ENCODE measurements around the gene MBD3.
"Not testable (repeated sequence)": the region's sequence is repeated elsewhere in the genome, so short reads cannot be mapped to it uniquely, and the experiment has no call there.

Gene MBD3

DNA sequence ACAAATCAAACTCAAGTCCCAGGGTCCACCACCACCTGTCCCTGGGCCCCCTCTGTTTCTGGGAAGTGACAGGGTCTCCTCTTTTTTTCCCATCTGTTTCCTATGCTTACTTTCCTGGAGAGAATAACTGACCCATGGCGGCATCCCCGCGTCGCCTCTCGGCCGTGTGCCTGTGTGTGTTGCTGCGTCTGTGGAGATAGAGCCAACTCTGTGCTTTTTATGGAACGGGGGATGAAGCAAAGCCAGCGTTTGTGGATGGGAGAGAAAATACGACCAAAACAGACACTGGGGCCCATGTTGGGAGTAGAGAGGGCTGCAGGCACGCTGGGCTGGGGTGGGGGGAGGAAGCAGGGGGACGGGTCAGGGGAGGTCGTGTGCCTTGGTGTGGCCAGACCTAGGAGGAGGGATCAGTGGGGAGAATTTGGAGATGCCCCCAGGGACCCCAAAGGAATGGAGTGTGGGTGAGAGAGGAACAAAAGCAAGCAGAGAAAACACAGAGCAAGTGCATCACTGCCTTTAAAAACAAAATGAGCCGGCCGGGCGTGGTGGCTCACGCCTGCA lies 52.2 kb downstream of the MBD3 start:
- no peaks in the 10 kb centered on the region for H3K9me3 ChIP-seq (ENCODE audit: control insufficient read depth in 2 of 2, low read length in 2 of 2)
- no peak overlapping the region for H3K4me3 ChIP-seq (ENCODE audit: low read length in 2 of 2)
- no peak overlapping the region for H3K27ac ChIP-seq (ENCODE audit: low read depth in 2 of 2, low read length in 2 of 2)
- H3K36me3 ChIP-seq (ENCODE audit: control insufficient read depth in 2 of 2, insufficient read depth in 2 of 2, low read length in 2 of 2): no peaks in the 10 kb centered on the region
- no peaks in the 10 kb centered on the region for H3K4me1 ChIP-seq (ENCODE audit: control insufficient read depth in 2 of 2, insufficient read depth in 2 of 2, low read length in 2 of 2)
- H3K27me3 ChIP-seq (ENCODE audit: control insufficient read depth in 2 of 2, insufficient read depth in 2 of 2, low read length in 2 of 2): no peaks in the 10 kb centered on the region
- no peak overlapping the region for H3K9ac ChIP-seq (ENCODE audit: low read depth in 1 of 2, low read length in 2 of 2)

DNA sequence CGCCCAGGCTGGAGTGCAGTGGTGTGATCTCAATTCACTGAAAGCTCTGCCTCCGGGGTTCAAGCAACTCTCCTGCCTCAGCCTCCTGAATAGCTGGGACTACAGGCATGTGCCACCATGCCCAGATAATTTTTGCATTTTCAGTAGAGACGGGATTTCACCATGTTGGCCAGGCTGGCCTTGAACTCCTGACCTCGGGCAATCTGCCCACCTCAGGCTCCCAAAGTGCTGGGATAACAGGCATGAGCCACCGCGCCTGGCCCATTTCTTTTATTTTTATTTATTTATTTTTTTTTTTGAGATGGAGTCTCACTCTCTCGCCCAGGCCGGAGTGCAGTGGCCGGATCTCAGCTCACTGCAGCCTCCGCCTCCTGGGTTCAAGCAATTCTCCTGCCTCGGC lies 52.9 kb downstream of the MBD3 start:
- H3K9ac ChIP-seq (ENCODE audit: low read depth in 1 of 2, low read length in 2 of 2); H3K9me3 ChIP-seq (ENCODE audit: control insufficient read depth in 2 of 2, low read length in 2 of 2); H3K27ac ChIP-seq (ENCODE audit: low read depth in 2 of 2, low read length in 2 of 2); H3K4me3 ChIP-seq (ENCODE audit: low read length in 2 of 2); H3K27me3 ChIP-seq (ENCODE audit: control insufficient read depth in 2 of 2, insufficient read depth in 2 of 2, low read length in 2 of 2); H3K36me3 ChIP-seq (ENCODE audit: control insufficient read depth in 2 of 2, insufficient read depth in 2 of 2, low read length in 2 of 2); H3K4me1 ChIP-seq (ENCODE audit: control insufficient read depth in 2 of 2, insufficient read depth in 2 of 2, low read length in 2 of 2): not testable (repeated sequence)

GRCh38 chr19:1538978-1539377 lies 53.7 kb downstream of the MBD3 start:
- Histone ChIP-seq H3K9ac (ENCODE audit: low read depth in 1 of 2, low read length in 2 of 2) (no peak overlapping the region), H3K4me1 (ENCODE audit: control insufficient read depth in 2 of 2, insufficient read depth in 2 of 2, low read length in 2 of 2) (no peaks in the 10 kb centered on the region)

GRCh38 chr19:1535699-1536098 lies 57.0 kb downstream of the MBD3 start:
- H3K27ac ChIP-seq (ENCODE audit: low read depth in 2 of 2, low read length in 2 of 2); H3K27me3 ChIP-seq (ENCODE audit: control insufficient read depth in 2 of 2, insufficient read depth in 2 of 2, low read length in 2 of 2); H3K36me3 ChIP-seq (ENCODE audit: control insufficient read depth in 2 of 2, insufficient read depth in 2 of 2, low read length in 2 of 2): not testable (repeated sequence)

More at GRCh38 chr19:1538978-1539377, 53.7 kb downstream of the MBD3 start:
- Histone ChIP-seq H3K36me3 (ENCODE audit: control insufficient read depth in 2 of 2, insufficient read depth in 2 of 2, low read length in 2 of 2) (no peaks in the 10 kb centered on the region), H3K27ac (ENCODE audit: low read depth in 2 of 2, low read length in 2 of 2) (no peak overlapping the region), H3K27me3 (ENCODE audit: control insufficient read depth in 2 of 2, insufficient read depth in 2 of 2, low read length in 2 of 2) (no peaks in the 10 kb centered on the region), H3K4me3 (ENCODE audit: low read length in 2 of 2) (no peak overlapping the region), H3K9me3 (ENCODE audit: control insufficient read depth in 2 of 2, low read length in 2 of 2) (no peaks in the 10 kb centered on the region)

DNA sequence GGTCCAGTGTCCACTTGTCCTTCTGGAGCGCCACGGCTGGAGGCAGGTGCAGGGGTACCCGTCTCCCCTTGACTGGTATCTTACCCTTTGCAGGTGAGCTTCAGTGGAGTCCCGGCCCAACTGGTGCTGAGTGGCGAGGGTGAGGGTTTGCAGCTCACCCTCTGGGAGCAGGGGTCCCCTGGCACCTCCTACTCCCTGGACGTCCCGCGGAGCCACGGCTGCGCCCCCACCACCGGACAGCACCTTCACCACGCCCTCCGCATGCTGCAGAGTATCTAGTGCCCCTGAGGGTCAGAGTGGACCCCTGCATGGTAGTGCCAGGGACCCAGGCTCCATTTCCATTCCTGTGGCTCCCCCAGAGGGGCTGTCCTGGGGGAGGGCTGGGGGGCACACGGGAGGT lies 57.7 kb downstream of the MBD3 start:
- H3K9me3 ChIP-seq (ENCODE audit: control insufficient read depth in 2 of 2, low read length in 2 of 2): no peaks in the 10 kb centered on the region
- H3K36me3 ChIP-seq (ENCODE audit: control insufficient read depth in 2 of 2, insufficient read depth in 2 of 2, low read length in 2 of 2): no peaks in the 10 kb centered on the region
- H3K4me1 ChIP-seq (ENCODE audit: control insufficient read depth in 2 of 2, insufficient read depth in 2 of 2, low read length in 2 of 2): no peaks in the 10 kb centered on the region
- H3K27ac ChIP-seq (ENCODE audit: low read depth in 2 of 2, low read length in 2 of 2): no peak overlapping the region
- H3K27me3 ChIP-seq (ENCODE audit: control insufficient read depth in 2 of 2, insufficient read depth in 2 of 2, low read length in 2 of 2): no peaks in the 10 kb centered on the region
- H3K4me3 ChIP-seq (ENCODE audit: low read length in 2 of 2): no peak overlapping the region
- no peak overlapping the region for H3K9ac ChIP-seq (ENCODE audit: low read depth in 1 of 2, low read length in 2 of 2)

More at GRCh38 chr19:1535699-1536098, 57.0 kb downstream of the MBD3 start:
- not testable (repeated sequence) for H3K4me1 ChIP-seq (ENCODE audit: control insufficient read depth in 2 of 2, insufficient read depth in 2 of 2, low read length in 2 of 2); H3K9me3 ChIP-seq (ENCODE audit: control insufficient read depth in 2 of 2, low read length in 2 of 2); H3K9ac ChIP-seq (ENCODE audit: low read depth in 1 of 2, low read length in 2 of 2); H3K4me3 ChIP-seq (ENCODE audit: low read length in 2 of 2)

DNA sequence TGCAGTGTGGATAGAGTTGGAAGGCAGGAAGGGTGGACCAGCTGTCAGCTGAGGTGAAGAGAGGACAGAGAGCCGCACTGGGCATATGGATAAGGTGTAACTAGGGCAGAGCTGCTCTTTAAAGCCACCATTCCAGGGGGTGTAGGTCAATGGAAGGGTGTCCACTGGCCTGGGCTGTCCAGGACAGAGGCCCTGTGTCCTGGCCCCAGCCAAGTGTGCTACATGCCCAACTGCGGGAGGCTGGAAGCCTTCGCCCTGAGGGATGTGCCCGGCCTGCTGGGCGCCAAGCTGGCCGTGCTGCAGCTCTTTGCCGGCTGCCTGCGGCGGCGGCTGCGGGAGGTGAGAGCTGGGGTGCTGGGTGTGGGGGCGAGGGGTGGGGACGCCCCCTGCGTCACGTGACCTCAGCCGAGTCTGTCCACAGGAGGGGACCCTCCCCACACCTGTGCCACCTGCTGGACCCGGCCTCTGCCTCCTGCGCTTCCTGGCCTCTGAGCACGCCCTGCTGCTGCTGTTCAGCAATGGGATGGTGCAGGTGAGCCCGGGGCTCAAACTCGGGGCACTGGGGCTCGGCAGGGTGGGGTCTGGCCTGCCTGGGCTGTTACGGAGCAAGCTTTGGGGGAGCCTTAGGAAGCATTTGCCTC lies 59.0 kb downstream of the MBD3 start:
- Histone ChIP-seq H3K4me3 (ENCODE audit: low read length in 2 of 2) (no peak overlapping the region), H3K9me3 (ENCODE audit: control insufficient read depth in 2 of 2, low read length in 2 of 2) (no peaks in the 10 kb centered on the region), H3K27ac (ENCODE audit: low read depth in 2 of 2, low read length in 2 of 2) (no peak overlapping the region), H3K36me3 (ENCODE audit: control insufficient read depth in 2 of 2, insufficient read depth in 2 of 2, low read length in 2 of 2) (no peaks in the 10 kb centered on the region), H3K27me3 (ENCODE audit: control insufficient read depth in 2 of 2, insufficient read depth in 2 of 2, low read length in 2 of 2) (no peaks in the 10 kb centered on the region), H3K4me1 (ENCODE audit: control insufficient read depth in 2 of 2, insufficient read depth in 2 of 2, low read length in 2 of 2) (no peaks in the 10 kb centered on the region), H3K9ac (ENCODE audit: low read depth in 1 of 2, low read length in 2 of 2) (no peak overlapping the region)

- no peak overlapping the region for H3K27ac ChIP-seq (ENCODE audit: low read depth in 2 of 2, low read length in 2 of 2)
- no peaks in the 10 kb centered on the region for H3K4me1 ChIP-seq (ENCODE audit: control insufficient read depth in 2 of 2, insufficient read depth in 2 of 2, low read length in 2 of 2)
- no peaks in the 10 kb centered on the region for H3K27me3 ChIP-seq (ENCODE audit: control insufficient read depth in 2 of 2, insufficient read depth in 2 of 2, low read length in 2 of 2)
- H3K4me3 ChIP-seq (ENCODE audit: low read length in 2 of 2): no peak overlapping the region
- no peak overlapping the region for H3K9ac ChIP-seq (ENCODE audit: low read depth in 1 of 2, low read length in 2 of 2)
- no peaks in the 10 kb centered on the region for H3K36me3 ChIP-seq (ENCODE audit: control insufficient read depth in 2 of 2, insufficient read depth in 2 of 2, low read length in 2 of 2)
- H3K9me3 ChIP-seq (ENCODE audit: control insufficient read depth in 2 of 2, low read length in 2 of 2): no peaks in the 10 kb centered on the region
Observed at GRCh38 chr19:1532003-1532402, 60.7 kb downstream of the MBD3 start.

- Histone ChIP-seq H3K9me3 (ENCODE audit: control insufficient read depth in 2 of 2, low read length in 2 of 2) (no peaks in the 10 kb centered on the region), H3K27me3 (ENCODE audit: control insufficient read depth in 2 of 2, insufficient read depth in 2 of 2, low read length in 2 of 2) (no peaks in the 10 kb centered on the region), H3K9ac (ENCODE audit: low read depth in 1 of 2, low read length in 2 of 2) (no peak overlapping the region), H3K4me1 (ENCODE audit: control insufficient read depth in 2 of 2, insufficient read depth in 2 of 2, low read length in 2 of 2) (no peaks in the 10 kb centered on the region), H3K36me3 (ENCODE audit: control insufficient read depth in 2 of 2, insufficient read depth in 2 of 2, low read length in 2 of 2) (no peaks in the 10 kb centered on the region), H3K27ac (ENCODE audit: low read depth in 2 of 2, low read length in 2 of 2) (no peak overlapping the region), H3K4me3 (ENCODE audit: low read length in 2 of 2) (no peak overlapping the region)
Observed at GRCh38 chr19:1531587-1531986, 61.1 kb downstream of the MBD3 start.

- H3K4me3 ChIP-seq (ENCODE audit: low read length in 2 of 2); H3K27ac ChIP-seq (ENCODE audit: low read depth in 2 of 2, low read length in 2 of 2); H3K9me3 ChIP-seq (ENCODE audit: control insufficient read depth in 2 of 2, low read length in 2 of 2); H3K36me3 ChIP-seq (ENCODE audit: control insufficient read depth in 2 of 2, insufficient read depth in 2 of 2, low read length in 2 of 2); H3K4me1 ChIP-seq (ENCODE audit: control insufficient read depth in 2 of 2, insufficient read depth in 2 of 2, low read length in 2 of 2); H3K9ac ChIP-seq (ENCODE audit: low read depth in 1 of 2, low read length in 2 of 2); H3K27me3 ChIP-seq (ENCODE audit: control insufficient read depth in 2 of 2, insufficient read depth in 2 of 2, low read length in 2 of 2): not testable (repeated sequence)
Observed at GRCh38 chr19:1530856-1531255, 61.8 kb downstream of the MBD3 start.

DNA sequence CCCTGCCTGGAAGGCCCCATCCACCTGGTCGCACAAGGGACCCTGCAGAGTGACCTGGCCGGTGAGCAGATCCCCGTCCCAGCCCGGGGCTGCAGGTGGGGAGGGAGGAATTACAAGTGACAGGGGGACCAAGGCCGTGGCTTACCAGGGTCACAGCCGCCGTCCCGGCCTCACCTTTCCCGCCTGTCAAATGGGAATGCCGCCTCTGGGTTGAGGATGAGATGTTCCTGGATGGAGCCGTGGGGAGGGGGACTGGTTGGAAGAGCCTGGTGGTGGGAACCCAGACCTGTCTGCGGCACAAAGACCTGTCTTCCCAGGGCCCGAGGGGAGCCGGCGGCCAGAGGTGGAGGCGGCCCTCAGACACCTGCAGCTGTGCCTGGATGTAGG lies 63.2 kb downstream of the MBD3 start:
- no peak overlapping the region for H3K4me3 ChIP-seq (ENCODE audit: low read length in 2 of 2)
- H3K9me3 ChIP-seq (ENCODE audit: control insufficient read depth in 2 of 2, low read length in 2 of 2): no peaks in the 10 kb centered on the region
- H3K27me3 ChIP-seq (ENCODE audit: control insufficient read depth in 2 of 2, insufficient read depth in 2 of 2, low read length in 2 of 2): peaks cover 15 to 17% of the 10 kb centered on the region in 2 donors
- no peaks in the 10 kb centered on the region for H3K4me1 ChIP-seq (ENCODE audit: control insufficient read depth in 2 of 2, insufficient read depth in 2 of 2, low read length in 2 of 2)
- H3K27ac ChIP-seq (ENCODE audit: low read depth in 2 of 2, low read length in 2 of 2): no peak overlapping the region
- no peak overlapping the region for H3K9ac ChIP-seq (ENCODE audit: low read depth in 1 of 2, low read length in 2 of 2)
- H3K36me3 ChIP-seq (ENCODE audit: control insufficient read depth in 2 of 2, insufficient read depth in 2 of 2, low read length in 2 of 2): no peaks in the 10 kb centered on the region
